Ishikawa (cell line): Measurements from ENCODE around the gene ABCB6.

Experiments
- CEBPB ChIP-seq: IDR thresholded peaks from 2 replicates; pipeline ENCODE4 v1.6.1; 2012
- CREB1 ChIP-seq: IDR thresholded peaks from 2 replicates; pipeline ENCODE4 v1.6.1; 2012; ENCODE audit warnings: low read depth
- EGR1 ChIP-seq: IDR thresholded peaks from 2 replicates; pipeline ENCODE4 v1.6.1; 2012
- EP300 ChIP-seq: IDR thresholded peaks from 2 replicates; pipeline ENCODE4 v1.6.1; 2012; ENCODE audit warnings: borderline replicate concordance
- FOXM1 ChIP-seq: IDR thresholded peaks from 2 replicates; pipeline ENCODE4 v1.6.1; 2012; ENCODE audit warnings: low read depth, borderline replicate concordance
- MAX ChIP-seq: IDR thresholded peaks from 2 replicates; pipeline ENCODE4 v1.6.1; 2012
- NFIC ChIP-seq: IDR thresholded peaks from 2 replicates; pipeline ENCODE4 v1.6.1; 2012
- RAD21 ChIP-seq: IDR thresholded peaks from 2 replicates; pipeline ENCODE4 v1.6.1; 2012; ENCODE audit warnings: low read depth
- REST ChIP-seq: IDR thresholded peaks from 2 replicates; pipeline ENCODE4 v1.6.1; 2012; ENCODE audit warnings: low read depth, mild to moderate bottlenecking
- TAF1 ChIP-seq: IDR thresholded peaks from 2 replicates; pipeline ENCODE4 v1.6.1; 2012; ENCODE audit warnings: low read depth, mild to moderate bottlenecking
- TCF12 ChIP-seq: IDR thresholded peaks from 2 replicates; pipeline ENCODE4 v1.6.1; 2012; ENCODE audit warnings: low read depth
- TEAD4 ChIP-seq: IDR thresholded peaks from 2 replicates; pipeline ENCODE4 v1.6.1; 2012
- USF1 ChIP-seq: IDR thresholded peaks from 2 replicates; pipeline ENCODE4 v1.6.1; 2012
- YY1 ChIP-seq: IDR thresholded peaks from 2 replicates; pipeline ENCODE4 v1.6.1; 2012; ENCODE audit warnings: low read depth
- ZBTB7A ChIP-seq: IDR thresholded peaks from 2 replicates; pipeline ENCODE4 v1.6.1; 2012; ENCODE audit warnings: low read depth

The ABCB6 gene

GRCh38 chr2:219173176-219173575 lies 45.6 kb downstream of the ABCB6 start:
- TF ChIP-seq EGR1 (no peak), TCF12 (no peak)

GRCh38 chr2:219172231-219173154 lies 46.3 kb downstream of the ABCB6 start:
- no peak for TF ChIP-seq EGR1
- TF ChIP-seq YY1, result no peak

GRCh38 chr2:219171231-219171651 lies 47.5 kb downstream of the ABCB6 start:
- TF ChIP-seq RAD21 (peak; percentile 40; the same call in 1 of the 2 replicates), ZBTB7A (no peak), CEBPB (no peak)

- TF ChIP-seq ZBTB7A, result no peak
- TF ChIP-seq TAF1, result no peak
- TF ChIP-seq TEAD4, result no peak
- TF ChIP-seq MAX, result no peak
- TF ChIP-seq EGR1, result no peak
- no peak for TF ChIP-seq NFIC
- TF ChIP-seq CEBPB, result no peak
- no peak for TF ChIP-seq EP300
These were observed 48.7 kb downstream of the ABCB6 start, which contains the start of gene SLC23A3 for GRCh38 chr2:219169930-219170654. Gene SLC23A3, minus strand, starts transcription at chr2:219170029. Its CDS starts 45 bp downstream, at chr2:219169984.

- TF ChIP-seq TAF1 (no peak), TCF12 (no peak), MAX (no peak), YY1 (no peak), TEAD4 (no peak), CEBPB (no peak)
These were observed 49.8 kb downstream of the ABCB6 start for GRCh38 chr2:219168932-219169331.

- TF ChIP-seq CREB1, result no peak
- TF ChIP-seq FOXM1, result no peak
- no peak for TF ChIP-seq USF1
- no peak for TF ChIP-seq EP300
- no peak for TF ChIP-seq RAD21
- TF ChIP-seq TEAD4, result no peak
- no peak for TF ChIP-seq MAX
- no peak for TF ChIP-seq EGR1
- no peak for TF ChIP-seq REST
- no peak for TF ChIP-seq TAF1
- no peak for TF ChIP-seq TCF12
- no peak for TF ChIP-seq NFIC
- no peak for TF ChIP-seq ZBTB7A
- no peak for TF ChIP-seq CEBPB
- no peak for TF ChIP-seq YY1
These were observed 50.2 kb downstream of the ABCB6 start for GRCh38 chr2:219168526-219168925.

- TF ChIP-seq MAX, result no peak
- no peak for TF ChIP-seq REST
- TF ChIP-seq FOXM1, result no peak
- no peak for TF ChIP-seq NFIC
- no peak for TF ChIP-seq YY1
- TF ChIP-seq TEAD4, result no peak
- no peak for TF ChIP-seq TAF1
- TF ChIP-seq ZBTB7A, result no peak
- no peak for TF ChIP-seq USF1
- no peak for TF ChIP-seq EGR1
- no peak for TF ChIP-seq CREB1
- no peak for TF ChIP-seq EP300
- no peak for TF ChIP-seq TCF12
- no peak for TF ChIP-seq CEBPB
- no peak for TF ChIP-seq RAD21
These were observed 50.8 kb downstream of the ABCB6 start for GRCh38 chr2:219167997-219168396.
